T-helper 2 cell treated with Interferon-gamma antibody and Interleukin-4, amounts not matched to agents 100 ng/mL and 5 ng/mL, for 36 hours (primary cell): ENCODE measurements around the gene NCAPH2. TPM values are rescaled to one million over a fixed set of nuclear protein-coding genes. Genes with fewer than 3 reads are reported as not detected.

Experiments
- intact Hi-C: fragments of 100-400 bp; cut with micrococcal nuclease; formaldehyde crosslinking; loops from one replicate; pipeline ENCODE4 v1.15.1; 2023
- total RNA-seq: library from RNA; stranded (reverse); gene quantifications from 2 replicates; pipeline ENCODE4 v1.2.3, GENCODE V29; 2022

Gene NCAPH2
- total RNA-seq, 1 donor from 2014 or later: 114 TPM

- intact Hi-C loops: loop anchor here (2.0 to 5.0 kb wide), 2 partner anchors 35 to 132 kb away; partner anchors contain the start of genes NCAPH2 and PPP6R2
These were observed 34.0 kb upstream of the NCAPH2 start for GRCh38 chr22:50473855-50474671.

GRCh38 chr22:50474710-50475651 lies 33.0 kb upstream of the NCAPH2 start, which contains the start of gene SBF1:
SBF1 (minus strand) TSS chr22:50475035; CDS start chr22:50474840, 195 bp downstream.
- intact Hi-C loops: loop anchor here (2.0 to 5.0 kb wide), 2 partner anchors 34 to 133 kb away; partner anchors contain the start of genes NCAPH2 and PPP6R2

GRCh38 chr22:50475652-50476002 lies 32.4 kb upstream of the NCAPH2 start:
- intact Hi-C loops: loop anchor here (2.0 kb wide), 1 partner anchor 33 kb away; the partner anchor contains the start of gene NCAPH2

- intact Hi-C loops: no loop called here
These were observed 31.2 kb upstream of the NCAPH2 start for GRCh38 chr22:50476868-50477267.

GRCh38 chr22:50477923-50478322 lies 30.1 kb upstream of the NCAPH2 start:
- intact Hi-C loops: no loop called here

GRCh38 chr22:50479721-50480120 lies 28.3 kb upstream of the NCAPH2 start:
- intact Hi-C loops: no loop called here

GRCh38 chr22:50481045-50481439 lies 27.0 kb upstream of the NCAPH2 start:
- intact Hi-C loops: no loop called here

- intact Hi-C loops: no loop called here
These were observed 26.5 kb upstream of the NCAPH2 start, which contains the start of gene ADM2 for GRCh38 chr22:50481440-50482106. ADM2 (plus strand) TSS chr22:50481543; CDS start chr22:50481848, 305 bp downstream.

- intact Hi-C loops: no loop called here
These were observed 25.6 kb upstream of the NCAPH2 start for GRCh38 chr22:50482107-50483074.

GRCh38 chr22:50483106-50483505 lies 24.9 kb upstream of the NCAPH2 start:
- intact Hi-C loops: no loop called here

- intact Hi-C loops: no loop called here
These were observed 24.5 kb upstream of the NCAPH2 start for GRCh38 chr22:50483556-50483955.

- intact Hi-C loops: no loop called here
These were observed 23.8 kb upstream of the NCAPH2 start for GRCh38 chr22:50483977-50484853.

GRCh38 chr22:50485221-50486131 lies 22.5 kb upstream of the NCAPH2 start:
- intact Hi-C loops: no loop called here

GRCh38 chr22:50486561-50487289 lies 21.3 kb upstream of the NCAPH2 start, which contains the start of gene MIOX:
MIOX (plus strand) TSS chr22:50486859; CDS start chr22:50486898, 39 bp downstream.
- intact Hi-C loops: no loop called here

- intact Hi-C loops: no loop called here
These were observed 20.6 kb upstream of the NCAPH2 start for GRCh38 chr22:50487290-50488005.

GRCh38 chr22:50488006-50488677 lies 19.9 kb upstream of the NCAPH2 start:
- intact Hi-C loops: no loop called here
